ENCODE results near the gene ERCC3.
A peak's percentile ranks its signal among the peaks of the same experiment; 100 is the strongest.

The ERCC3 gene

DNA sequence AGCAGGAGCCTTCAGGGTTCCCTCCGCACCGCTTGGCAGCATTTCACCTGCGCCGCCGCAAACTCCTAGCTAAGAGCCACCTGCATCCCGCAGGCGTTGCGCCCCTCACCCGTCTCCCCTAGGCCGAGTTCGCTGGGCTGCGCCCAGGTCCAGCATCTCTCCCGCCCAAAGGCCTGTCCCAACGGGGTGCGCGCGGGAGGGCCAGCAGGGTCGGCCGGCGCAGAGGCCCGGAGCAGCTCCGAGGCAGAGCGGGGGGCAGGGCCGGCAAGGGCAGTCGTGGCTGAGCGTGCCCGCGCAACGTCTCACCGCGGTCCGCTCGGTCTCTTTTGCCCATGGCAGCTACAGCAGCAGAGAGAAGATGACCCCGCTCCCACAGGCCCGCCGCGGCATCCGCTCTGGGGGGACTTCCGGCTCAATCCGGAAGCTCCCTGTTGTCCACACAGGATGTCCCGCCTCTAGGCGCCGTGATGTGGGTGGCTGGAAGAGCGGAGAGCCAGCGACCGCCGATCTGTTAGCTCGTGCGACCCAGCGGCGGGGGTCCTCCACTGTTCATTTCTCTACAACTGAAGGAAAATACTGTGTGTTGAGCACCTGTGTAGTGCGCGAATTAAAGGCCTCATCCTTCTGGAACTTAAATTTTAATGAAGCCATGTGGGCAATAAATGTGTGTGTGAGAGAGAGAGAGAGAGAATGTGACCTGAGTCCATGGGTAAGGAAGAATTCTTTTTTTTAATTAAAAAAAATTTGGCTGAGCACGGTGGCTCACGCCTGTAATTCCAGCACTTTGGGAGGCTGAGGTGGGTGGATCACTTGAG lies at the start of gene ERCC3:
Gene ERCC3, minus strand, starts transcription at position 397 of the 815 bp plus-strand sequence. Its CDS starts 63 bp downstream, at position 334.
- H3K9me3 Mint-ChIP-seq: no peaks in the 10 kb centered on the region
- H3K27me3 Mint-ChIP-seq: no peaks in the 10 kb centered on the region
- DNase-seq (ENCODE audit: low spot score in 2 of 2) (peak; percentile 60 to 73), ATAC-seq (ENCODE audit: low read depth) (peak; percentile 97)
- H3K27ac Mint-ChIP-seq: peak within 1 kb of the TSS; percentile 95
- peak within 1 kb of the TSS; percentile 99 for H3K4me3 Mint-ChIP-seq
- H3K4me1 Mint-ChIP-seq: peaks cover 21% of the 10 kb centered on the region
- H3K36me3 Mint-ChIP-seq: peaks cover 10% of the 10 kb centered on the region

DNA sequence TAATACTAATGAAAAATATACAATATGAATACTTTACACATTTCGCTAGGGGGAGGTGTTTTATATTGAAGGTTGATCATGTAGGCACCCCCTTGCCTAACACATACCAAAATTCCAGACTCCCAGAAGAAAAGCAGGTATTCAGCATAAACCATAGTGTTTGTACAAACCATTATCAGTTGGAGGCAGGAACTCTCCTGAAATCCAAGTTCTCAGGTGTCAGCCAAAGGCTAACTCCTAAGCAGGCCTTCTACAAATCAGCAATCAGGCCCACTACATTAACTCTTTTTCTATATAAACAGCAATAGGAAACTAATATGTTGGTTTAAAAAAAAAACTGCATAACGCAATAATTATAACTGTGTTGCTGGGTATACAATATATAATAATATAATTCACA lies 49.3 kb upstream of the ERCC3 start:
- DNase-seq (ENCODE audit: low spot score in 2 of 2) (no peak), ATAC-seq (ENCODE audit: low read depth) (no peak)
- H3K4me3 Mint-ChIP-seq: no peak overlapping the region
- H3K36me3 Mint-ChIP-seq: peaks cover 12% of the 10 kb centered on the region
- no peaks in the 10 kb centered on the region for H3K27me3 Mint-ChIP-seq
- peaks cover 21% of the 10 kb centered on the region for H3K4me1 Mint-ChIP-seq
- peak overlapping the region; percentile 53 for H3K27ac Mint-ChIP-seq
- H3K9me3 Mint-ChIP-seq: no peaks in the 10 kb centered on the region

GRCh38 chr2:127342101-127342500 lies 48.2 kb upstream of the ERCC3 start:
- peak overlapping the region; percentile 53 for H3K27ac Mint-ChIP-seq
- peak; percentile 62 for ATAC-seq (ENCODE audit: low read depth)

GRCh38 chr2:127332335-127332734 lies 38.4 kb upstream of the ERCC3 start:
- Mint-ChIP-seq H3K4me1 (peaks cover 6% of the 10 kb centered on the region), H3K9me3 (no peaks in the 10 kb centered on the region), H3K27ac (no peak overlapping the region), H3K27me3 (no peaks in the 10 kb centered on the region), H3K4me3 (no peak overlapping the region), H3K36me3 (peaks cover 17% of the 10 kb centered on the region)
- DNase-seq (ENCODE audit: low spot score in 2 of 2) (no peak), ATAC-seq (ENCODE audit: low read depth) (no peak)

More at GRCh38 chr2:127342101-127342500, 48.2 kb upstream of the ERCC3 start:
- Mint-ChIP-seq H3K9me3 (no peaks in the 10 kb centered on the region), H3K4me1 (peaks cover 14% of the 10 kb centered on the region), H3K27me3 (no peaks in the 10 kb centered on the region), H3K4me3 (no peak overlapping the region), H3K36me3 (peaks cover 12% of the 10 kb centered on the region)
- DNase-seq (ENCODE audit: low spot score in 2 of 2): no peak

DNA sequence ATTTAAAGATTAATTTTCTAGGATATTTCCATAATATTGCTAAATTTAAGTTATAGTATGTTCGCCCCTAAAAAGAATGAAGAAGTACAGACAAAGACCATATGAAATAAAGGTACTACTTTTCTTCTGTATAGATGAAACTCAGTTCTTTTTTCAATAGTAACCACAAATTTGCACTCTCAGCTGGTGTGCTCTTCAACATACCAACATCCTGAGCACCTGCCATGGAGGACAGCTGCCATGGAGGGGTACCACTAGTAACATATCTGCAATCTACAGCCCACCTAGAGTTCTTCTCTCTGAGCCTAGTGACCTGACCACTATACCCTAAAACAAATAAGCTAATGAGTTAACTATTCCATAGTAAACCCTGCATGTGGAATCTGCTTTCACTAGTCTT lies 36.8 kb upstream of the ERCC3 start:
- H3K4me3 Mint-ChIP-seq: no peak overlapping the region
- peaks cover 6% of the 10 kb centered on the region for H3K4me1 Mint-ChIP-seq
- no peak for ATAC-seq (ENCODE audit: low read depth)
- no peak for DNase-seq (ENCODE audit: low spot score in 2 of 2)
- H3K27ac Mint-ChIP-seq: no peak overlapping the region
- H3K36me3 Mint-ChIP-seq: peaks cover 18% of the 10 kb centered on the region
- H3K9me3 Mint-ChIP-seq: no peaks in the 10 kb centered on the region
- no peaks in the 10 kb centered on the region for H3K27me3 Mint-ChIP-seq

DNA sequence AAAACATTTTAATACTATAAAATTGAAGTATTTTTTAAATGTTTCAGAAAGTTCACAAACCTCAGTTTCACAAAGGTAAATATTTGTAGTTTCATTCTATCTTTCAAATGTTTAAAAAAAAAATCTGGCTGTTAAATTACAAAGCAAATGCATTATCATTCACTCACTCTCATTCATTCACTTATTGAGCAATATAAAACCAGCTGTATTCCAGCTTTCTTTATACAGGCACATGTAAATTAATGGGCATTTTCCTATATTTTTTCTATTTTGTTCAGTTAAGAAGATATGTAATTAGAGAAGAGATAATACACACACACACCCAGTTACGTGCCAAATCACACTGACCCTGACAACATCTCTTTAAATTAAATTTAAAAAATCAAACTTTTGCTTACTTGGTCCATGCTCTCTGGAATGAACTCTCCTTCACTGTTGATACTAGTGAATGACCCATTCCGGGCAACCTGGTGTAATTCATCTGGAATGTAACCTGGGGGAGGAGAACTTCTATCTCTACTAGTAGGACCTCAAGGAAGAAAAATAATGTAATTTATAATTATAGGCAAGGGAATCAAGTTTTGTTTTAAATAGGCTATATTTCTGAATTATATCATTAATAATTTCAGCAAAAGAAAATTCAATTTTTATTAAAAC lies 32.5 kb upstream of the ERCC3 start:
- H3K27ac Mint-ChIP-seq: no peak overlapping the region
- DNase-seq (ENCODE audit: low spot score in 2 of 2) (no peak), ATAC-seq (ENCODE audit: low read depth) (no peak)
- no peaks in the 10 kb centered on the region for H3K27me3 Mint-ChIP-seq
- H3K4me3 Mint-ChIP-seq: no peak overlapping the region
- H3K4me1 Mint-ChIP-seq: peaks cover 3% of the 10 kb centered on the region
- no peaks in the 10 kb centered on the region for H3K9me3 Mint-ChIP-seq
- peaks cover 15% of the 10 kb centered on the region for H3K36me3 Mint-ChIP-seq

GRCh38 chr2:127324635-127325034 lies 30.7 kb upstream of the ERCC3 start:
- Mint-ChIP-seq H3K27me3 (no peaks in the 10 kb centered on the region), H3K4me1 (no peaks in the 10 kb centered on the region), H3K9me3 (peaks cover 6% of the 10 kb centered on the region), H3K36me3 (peaks cover 24% of the 10 kb centered on the region), H3K27ac (no peak overlapping the region), H3K4me3 (no peak overlapping the region)
- ATAC-seq (ENCODE audit: low read depth) (no peak), DNase-seq (ENCODE audit: low spot score in 2 of 2) (no peak)

GRCh38 chr2:127321303-127321702 lies 27.4 kb upstream of the ERCC3 start:
- Mint-ChIP-seq H3K4me1 (no peaks in the 10 kb centered on the region), H3K27ac (no peak overlapping the region), H3K36me3 (peaks cover 32% of the 10 kb centered on the region), H3K9me3 (peaks cover 6% of the 10 kb centered on the region), H3K27me3 (no peaks in the 10 kb centered on the region), H3K4me3 (no peak overlapping the region)
- ATAC-seq (ENCODE audit: low read depth) (no peak), DNase-seq (ENCODE audit: low spot score in 2 of 2) (no peak)

GRCh38 chr2:127320586-127321275 lies 26.8 kb upstream of the ERCC3 start:
- DNase-seq (ENCODE audit: low spot score in 2 of 2) (no peak), ATAC-seq (ENCODE audit: low read depth) (no peak)
- H3K27ac Mint-ChIP-seq: no peak overlapping the region
- H3K36me3 Mint-ChIP-seq: peaks cover 32% of the 10 kb centered on the region
- H3K9me3 Mint-ChIP-seq: peaks cover 6% of the 10 kb centered on the region
- H3K4me1 Mint-ChIP-seq: no peaks in the 10 kb centered on the region
- no peaks in the 10 kb centered on the region for H3K27me3 Mint-ChIP-seq
- no peak overlapping the region for H3K4me3 Mint-ChIP-seq

DNA sequence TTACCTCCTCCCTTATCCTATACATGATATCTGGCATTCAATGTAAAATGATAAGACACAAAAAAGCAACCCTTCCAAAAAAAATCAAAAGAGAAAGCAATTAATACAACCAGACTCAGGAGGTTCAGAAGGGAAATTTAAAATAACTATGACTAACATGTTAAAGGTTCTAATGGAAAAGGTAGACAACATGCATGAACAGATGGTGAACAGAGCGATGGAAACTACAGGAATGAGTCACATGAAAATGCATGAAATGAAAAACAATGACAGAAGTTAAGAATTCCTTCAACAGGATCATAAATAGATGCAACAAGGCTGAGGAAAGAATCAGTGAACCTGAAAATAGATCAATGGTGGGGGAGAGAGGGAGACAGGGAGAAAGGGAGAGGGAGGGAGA lies 26.1 kb upstream of the ERCC3 start:
- no peaks in the 10 kb centered on the region for H3K4me1 Mint-ChIP-seq
- no peak overlapping the region for H3K27ac Mint-ChIP-seq
- H3K27me3 Mint-ChIP-seq: no peaks in the 10 kb centered on the region
- no peak overlapping the region for H3K4me3 Mint-ChIP-seq
- peaks cover 6% of the 10 kb centered on the region for H3K9me3 Mint-ChIP-seq
- DNase-seq (ENCODE audit: low spot score in 2 of 2) (no peak), ATAC-seq (ENCODE audit: low read depth) (no peak)
- H3K36me3 Mint-ChIP-seq: peaks cover 35% of the 10 kb centered on the region

DNA sequence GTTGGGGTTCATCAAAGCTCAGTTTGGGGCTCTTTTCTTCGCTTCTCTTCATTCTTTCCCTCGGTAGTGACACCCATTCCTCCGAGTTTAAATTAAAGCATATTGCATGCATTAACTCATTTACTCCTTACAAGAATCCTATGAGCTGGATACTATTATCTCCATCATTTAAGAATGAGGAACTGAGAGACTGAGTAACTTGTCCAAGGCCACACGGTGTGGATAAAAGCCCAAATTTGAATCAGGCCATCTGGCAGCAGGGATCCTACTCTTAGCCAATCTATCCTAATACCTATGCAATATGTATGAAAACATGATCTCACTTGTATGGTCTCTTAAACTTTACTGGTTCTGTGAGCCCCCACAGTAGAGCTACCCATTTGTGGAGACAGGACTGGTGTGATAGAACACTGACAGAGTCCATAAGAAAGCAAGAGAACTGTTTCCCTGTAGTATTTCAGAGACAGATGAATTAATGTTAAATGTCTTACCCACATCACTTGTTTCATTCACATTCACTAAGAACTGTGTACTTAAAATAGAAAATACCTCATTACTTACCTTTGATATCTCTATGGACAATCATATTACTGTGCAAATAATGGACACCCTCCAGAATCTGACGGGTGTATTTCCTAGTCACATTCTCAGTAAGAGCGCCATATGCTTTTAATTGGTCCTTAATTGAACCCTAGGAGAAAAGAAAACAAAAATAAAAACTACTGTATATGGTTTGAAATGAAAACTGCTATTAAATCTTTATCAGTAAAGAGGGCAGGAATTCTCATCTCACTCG lies 20.4 kb upstream of the ERCC3 start:
- Mint-ChIP-seq H3K27ac (peak overlapping the region; percentile 53), H3K27me3 (no peaks in the 10 kb centered on the region), H3K9me3 (no peaks in the 10 kb centered on the region), H3K36me3 (peaks cover 32% of the 10 kb centered on the region), H3K4me1 (peaks cover 13% of the 10 kb centered on the region), H3K4me3 (no peak overlapping the region)
- DNase-seq (ENCODE audit: low spot score in 2 of 2): no peak
- no peak for ATAC-seq (ENCODE audit: low read depth)

GRCh38 chr2:127313406-127313805 lies 19.5 kb upstream of the ERCC3 start:
- Mint-ChIP-seq H3K36me3 (peaks cover 30% of the 10 kb centered on the region), H3K27ac (peak overlapping the region; percentile 60), H3K27me3 (no peaks in the 10 kb centered on the region), H3K9me3 (no peaks in the 10 kb centered on the region), H3K4me3 (no peak overlapping the region), H3K4me1 (peaks cover 13% of the 10 kb centered on the region)
- ATAC-seq (ENCODE audit: low read depth) (peak; percentile 97), DNase-seq (ENCODE audit: low spot score in 2 of 2) (no peak)

GRCh38 chr2:127310980-127311379 lies 17.0 kb upstream of the ERCC3 start:
- no peak for ATAC-seq (ENCODE audit: low read depth)
- DNase-seq (ENCODE audit: low spot score in 2 of 2): no peak
- H3K9me3 Mint-ChIP-seq: no peaks in the 10 kb centered on the region
- H3K4me1 Mint-ChIP-seq: peaks cover 20% of the 10 kb centered on the region
- H3K27ac Mint-ChIP-seq: peak overlapping the region; percentile 46
- peaks cover 30% of the 10 kb centered on the region for H3K36me3 Mint-ChIP-seq
- no peaks in the 10 kb centered on the region for H3K27me3 Mint-ChIP-seq
- no peak overlapping the region for H3K4me3 Mint-ChIP-seq
